ENCODE data around the gene ERGIC1. TPM values are rescaled to one million over a fixed set of nuclear protein-coding genes. Genes with fewer than 3 reads are reported as not detected.
"Not testable (repeated sequence)": the region's sequence is repeated elsewhere in the genome, so short reads cannot be mapped to it uniquely, and the experiment has no call there.

Gene ERGIC1
- total RNA-seq, 1 donor from 2014 or later: 105 TPM

DNA sequence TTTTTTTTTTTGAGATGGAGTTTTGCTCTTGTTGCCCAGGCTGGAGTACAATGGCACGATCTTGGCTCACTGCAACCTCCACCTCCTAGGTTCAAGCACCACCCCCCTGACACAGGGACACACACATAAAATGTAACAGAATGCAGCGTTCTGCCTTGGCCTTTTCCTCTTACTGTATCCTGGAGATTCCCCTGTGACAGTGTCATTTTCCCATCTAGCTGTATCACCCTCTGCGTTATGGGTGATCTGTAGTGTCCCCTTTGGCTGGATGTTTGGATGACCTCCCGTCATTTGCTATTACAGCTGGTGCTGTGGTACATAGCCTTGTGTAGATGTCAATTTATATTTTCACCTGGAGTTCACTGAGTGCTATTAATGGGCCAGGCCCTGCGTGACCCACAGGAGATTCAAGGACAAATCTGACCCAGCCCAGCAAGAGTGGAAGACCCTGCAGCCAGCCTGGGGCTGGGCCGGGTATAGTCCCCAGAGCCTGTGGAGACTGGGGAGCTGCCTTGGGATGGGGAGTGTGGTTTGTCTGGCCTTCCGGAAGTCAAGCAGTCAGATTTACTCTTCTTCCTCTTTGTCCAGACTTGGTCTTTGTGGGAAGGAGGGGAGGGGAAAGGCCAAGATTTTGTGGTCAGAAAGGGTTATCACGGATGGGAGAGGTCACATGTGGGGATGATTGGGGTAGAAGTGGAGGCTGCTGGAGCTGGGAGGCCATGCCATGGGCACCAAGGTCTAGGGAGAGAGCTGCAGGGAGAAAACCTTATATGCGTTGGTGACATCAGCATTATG, 43.6 kb downstream of the ERGIC1 start:
- DNase-seq (ENCODE audit: low read depth, low spot score): no peak

- DNase-seq (ENCODE audit: low read depth, low spot score): no peak
Observed at GRCh38 chr5:172878585-172878932, 44.5 kb downstream of the ERGIC1 start.

DNA sequence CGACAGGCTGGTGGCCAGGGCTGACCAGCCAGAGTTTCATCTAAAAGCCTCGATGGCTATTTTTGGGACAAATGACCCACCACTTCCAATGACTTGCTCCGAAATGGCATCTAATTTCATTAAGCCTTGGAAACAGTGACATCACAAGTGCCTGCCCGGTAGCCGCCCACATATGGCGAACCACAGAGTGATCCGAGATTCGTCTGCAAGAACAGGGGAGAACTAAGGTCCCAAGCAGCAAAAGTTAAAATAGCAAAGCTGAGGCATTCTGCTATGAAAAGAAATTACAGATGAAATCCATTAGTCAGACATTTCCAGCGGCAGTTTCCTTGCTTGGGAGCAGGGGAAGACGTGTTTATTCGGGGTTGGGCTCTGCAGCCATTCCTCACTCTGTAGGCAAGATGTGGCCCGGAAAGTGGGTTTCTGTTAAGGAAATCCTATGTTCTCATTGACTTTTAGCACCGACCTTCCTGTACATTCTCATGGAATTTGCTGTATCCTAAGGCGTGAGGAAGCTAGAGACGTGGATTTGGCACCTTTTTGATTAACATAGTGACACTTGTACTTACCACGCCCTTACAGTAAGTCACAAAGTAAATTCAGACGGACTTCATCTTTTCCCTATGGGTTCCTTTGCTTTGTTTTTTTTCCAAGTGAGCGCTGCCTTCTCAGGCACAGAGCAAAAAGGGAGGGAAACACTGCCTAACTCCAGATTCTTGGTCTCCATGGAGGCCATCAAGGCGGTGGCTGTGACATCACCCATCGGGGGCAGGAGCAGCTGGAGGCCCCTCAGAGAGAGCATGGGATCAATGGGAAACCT, 45.1 kb downstream of the ERGIC1 start:
- no peak for DNase-seq (ENCODE audit: low read depth, low spot score)

- DNase-seq (ENCODE audit: low read depth, low spot score): no peak
Observed at GRCh38 chr5:172881691-172882370, 47.8 kb downstream of the ERGIC1 start.

DNA sequence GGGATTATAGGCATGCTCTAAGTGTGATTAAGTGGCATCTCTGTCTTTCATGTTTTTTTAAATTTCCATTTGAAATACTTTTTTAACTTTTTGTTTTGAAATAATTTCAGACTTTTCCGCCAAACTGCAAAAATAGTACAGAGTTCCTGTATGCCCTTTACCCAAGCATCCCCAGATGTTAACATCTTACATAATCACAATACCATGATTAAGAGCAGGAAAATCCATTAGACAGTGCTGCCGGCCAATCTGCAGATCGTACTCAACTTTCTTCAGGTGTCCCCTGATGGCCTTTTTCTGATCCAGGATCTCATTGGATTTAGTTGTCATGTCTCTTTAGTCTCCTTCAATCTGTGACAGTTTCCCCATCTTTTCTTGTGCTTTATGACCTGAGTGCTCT, 49.0 kb downstream of the ERGIC1 start:
- DNase-seq (ENCODE audit: low read depth, low spot score): no peak

- no peak for DNase-seq (ENCODE audit: low read depth, low spot score)
Observed at GRCh38 chr5:172885597-172886340, 51.7 kb downstream of the ERGIC1 start.

DNA sequence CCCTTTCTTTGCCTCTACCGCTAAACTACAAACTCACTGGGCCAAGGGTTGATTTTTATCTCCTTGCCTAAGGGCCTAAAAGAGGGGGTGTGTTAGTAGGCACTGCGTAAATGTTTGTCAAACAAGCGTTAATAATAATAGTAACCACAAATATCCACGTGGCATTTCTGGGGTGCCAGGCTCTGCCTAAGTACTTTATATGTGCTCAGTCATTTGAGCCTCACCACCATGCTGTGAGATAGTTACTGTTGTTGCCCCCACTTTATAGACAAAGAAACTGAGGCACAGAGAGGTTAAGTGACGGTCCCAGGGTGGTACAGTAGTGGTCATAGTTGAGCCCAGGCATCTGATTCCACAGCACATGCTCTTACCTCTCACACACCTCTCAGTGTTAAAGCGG, 52.4 kb downstream of the ERGIC1 start:
- DNase-seq (ENCODE audit: low read depth, low spot score): no peak

DNA sequence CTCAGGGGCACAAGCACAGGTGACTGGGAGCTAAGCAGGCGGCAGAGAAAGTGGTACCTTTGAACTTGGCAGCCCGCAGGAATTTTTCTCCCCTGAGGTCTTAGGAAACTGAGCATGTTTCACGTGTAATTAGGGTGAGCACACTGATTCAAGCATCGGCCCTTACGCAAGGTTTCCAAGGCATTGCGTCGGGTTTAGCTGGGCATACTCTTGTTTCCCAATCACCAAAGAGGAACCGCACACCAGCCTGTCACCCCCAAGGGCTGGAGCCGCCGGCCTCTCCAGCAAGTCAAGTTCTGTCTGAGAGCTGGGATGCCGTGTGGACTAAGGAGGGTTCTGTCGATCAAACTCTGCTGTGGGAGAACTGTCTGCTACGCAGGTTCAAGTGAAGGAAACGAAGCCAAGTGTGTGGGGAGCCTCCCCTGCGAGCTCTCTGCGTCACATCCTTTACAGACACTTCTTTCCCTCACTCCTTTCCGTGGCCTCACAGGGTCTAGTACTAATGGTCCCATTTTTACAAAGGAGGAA, 53.0 kb downstream of the ERGIC1 start:
- DNase-seq (ENCODE audit: low read depth, low spot score): no peak

DNA sequence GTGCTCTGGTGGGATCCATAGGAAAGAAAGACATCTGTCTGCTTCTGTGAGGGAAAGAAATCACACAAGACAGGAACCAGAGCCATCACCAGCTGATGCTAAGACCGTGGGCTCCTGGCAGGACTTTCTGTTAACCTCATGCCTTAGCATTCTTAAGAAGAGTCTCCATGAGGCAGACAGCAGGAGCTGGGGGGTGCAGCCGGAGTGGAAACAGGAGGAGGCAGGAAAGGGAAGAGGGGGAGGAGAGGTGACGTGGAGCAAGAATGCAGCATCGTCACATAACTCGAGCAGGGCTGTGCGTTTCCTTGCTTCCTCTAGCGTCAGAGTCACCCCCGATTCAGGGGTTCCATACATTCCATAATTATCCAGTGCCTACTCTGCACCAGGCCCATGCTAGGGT, 53.6 kb downstream of the ERGIC1 start:
- DNase-seq (ENCODE audit: low read depth, low spot score): peak; percentile 86

DNA sequence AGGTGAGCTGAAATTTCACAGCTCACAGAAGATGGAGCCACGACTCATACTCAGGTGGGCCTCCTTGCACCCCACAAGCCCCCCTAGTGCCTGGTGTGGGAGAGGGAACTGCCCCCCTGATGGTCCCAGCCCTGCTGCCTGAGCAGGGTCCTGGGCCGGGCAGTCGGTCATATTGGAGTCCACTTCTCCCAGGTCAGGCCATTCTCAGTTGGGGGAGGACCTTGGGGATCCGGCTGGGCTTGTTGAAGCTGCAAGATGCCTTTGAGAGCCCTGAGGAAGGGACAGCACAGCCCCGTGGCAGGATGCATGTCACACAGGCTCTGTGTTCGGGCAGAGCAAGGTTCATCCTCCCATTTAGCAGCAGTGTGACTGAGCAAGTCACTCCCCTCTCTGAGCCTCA, 56.6 kb downstream of the ERGIC1 start:
- DNase-seq (ENCODE audit: low read depth, low spot score): no peak

DNA sequence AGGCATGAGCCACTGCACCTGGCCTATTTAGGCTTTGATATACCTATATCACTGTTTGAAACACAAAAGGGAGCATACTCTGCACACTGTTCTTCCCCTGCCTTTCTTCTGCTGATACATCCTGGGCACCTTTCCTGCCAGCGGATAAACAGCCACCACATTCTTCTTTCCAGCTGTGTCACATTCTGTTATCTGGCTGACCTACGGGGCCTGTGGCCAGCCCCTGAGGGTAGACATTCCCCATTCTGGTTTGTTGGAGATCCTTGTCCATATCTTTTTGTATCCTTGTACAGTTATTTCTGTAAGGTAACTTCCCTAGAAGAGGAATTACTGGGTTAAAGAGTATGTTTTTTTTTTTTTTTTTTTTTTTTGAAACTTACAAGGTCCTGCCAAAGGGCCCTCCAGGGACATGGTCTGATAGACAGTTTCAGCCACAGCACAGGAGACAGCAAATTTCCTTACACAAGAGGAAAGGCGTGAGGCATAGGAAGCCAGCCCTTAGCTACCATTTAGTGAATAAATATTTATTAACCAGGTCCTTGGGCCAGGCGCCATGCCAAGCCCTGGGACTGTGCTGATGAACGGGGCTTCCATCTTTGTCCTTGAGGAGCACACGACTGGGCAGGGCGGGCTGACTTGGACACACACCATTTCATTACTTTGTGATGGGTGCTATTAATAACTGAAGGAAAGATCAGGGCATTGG, 57.8 kb downstream of the ERGIC1 start:
- DNase-seq (ENCODE audit: low read depth, low spot score): no peak

DNA sequence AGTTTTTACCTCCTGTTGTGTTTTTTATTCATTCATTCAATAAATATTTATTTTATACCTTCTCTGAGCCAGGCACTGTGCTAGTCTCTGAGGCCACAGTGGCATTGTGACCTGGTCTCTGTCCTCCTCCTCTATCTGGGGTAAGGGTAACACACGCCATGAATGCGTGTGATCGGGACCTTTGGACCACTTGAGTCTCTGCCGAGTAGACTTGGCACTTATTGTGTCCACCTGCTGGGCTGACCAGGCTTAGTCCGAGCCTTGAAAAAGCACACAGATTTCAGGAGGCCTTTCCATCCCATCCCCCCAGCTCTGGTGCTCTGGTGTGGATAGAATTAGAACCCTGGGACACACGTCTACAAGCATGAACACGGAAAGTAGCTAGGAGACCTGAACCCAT, 58.7 kb downstream of the ERGIC1 start:
- no peak for DNase-seq (ENCODE audit: low read depth, low spot score)

- no peak for DNase-seq (ENCODE audit: low read depth, low spot score)
Observed at GRCh38 chr5:172894767-172895388, 60.8 kb downstream of the ERGIC1 start.

DNA sequence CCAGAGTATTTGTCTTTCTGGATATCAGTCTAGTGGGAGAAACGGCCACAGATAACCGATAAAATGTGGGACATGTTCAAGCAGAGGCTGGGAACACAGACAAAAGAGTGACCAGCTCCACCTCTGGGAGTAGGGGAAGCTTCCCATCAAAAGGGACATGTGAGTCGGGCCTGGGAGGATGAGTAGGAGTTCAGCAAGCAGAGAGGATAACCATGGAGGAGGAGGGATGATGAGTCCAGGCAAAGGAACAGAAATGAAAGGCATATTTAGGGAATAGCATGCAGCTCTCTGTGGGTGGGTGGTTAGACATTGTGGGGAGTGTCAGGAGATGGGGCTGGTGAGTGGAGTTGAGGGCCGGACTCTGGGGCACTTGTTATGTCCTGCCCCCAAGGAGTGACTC, 61.5 kb downstream of the ERGIC1 start:
- no peak for DNase-seq (ENCODE audit: low read depth, low spot score)

DNA sequence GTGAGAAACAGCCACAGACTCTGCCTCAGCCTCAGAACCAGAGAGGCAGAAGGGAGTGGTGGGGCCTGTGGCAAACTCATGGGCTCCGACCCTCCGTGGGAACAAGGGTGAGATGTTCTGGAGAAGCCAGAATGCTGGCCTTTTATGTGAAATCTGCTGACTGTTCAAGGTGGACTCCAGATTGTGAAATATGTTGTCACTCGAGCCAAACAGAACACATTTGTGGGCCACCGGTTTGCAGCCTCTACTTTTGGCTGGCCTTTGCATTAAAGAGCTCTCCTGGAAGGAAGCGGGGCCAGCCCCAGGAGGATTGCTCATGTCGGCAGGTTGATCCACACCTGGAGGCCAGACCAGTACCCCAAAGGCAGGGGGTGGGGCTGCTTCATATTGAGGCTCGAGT, 62.4 kb downstream of the ERGIC1 start:
- no peak for DNase-seq (ENCODE audit: low read depth, low spot score)

DNA sequence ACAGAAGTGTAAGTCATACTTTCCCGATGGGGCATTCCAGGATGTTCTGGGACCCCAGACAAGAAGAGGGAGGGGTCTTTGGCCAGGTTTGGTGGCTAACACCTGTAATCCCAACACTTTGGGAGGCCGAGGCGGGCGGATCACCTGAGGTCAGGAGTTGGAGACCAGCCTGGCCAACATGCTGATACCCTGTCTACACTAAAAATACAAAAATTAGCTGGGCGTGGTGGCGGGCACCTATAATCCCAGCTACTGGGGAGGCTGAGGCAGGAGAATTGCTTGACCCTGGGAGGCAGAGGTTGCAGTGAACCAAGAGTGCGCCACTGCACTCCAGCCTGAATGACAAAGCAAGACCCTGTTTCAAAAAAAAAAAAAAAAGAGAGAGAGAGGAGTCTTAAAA, 63.0 kb downstream of the ERGIC1 start:
- DNase-seq (ENCODE audit: low read depth, low spot score): not testable (repeated sequence)

DNA sequence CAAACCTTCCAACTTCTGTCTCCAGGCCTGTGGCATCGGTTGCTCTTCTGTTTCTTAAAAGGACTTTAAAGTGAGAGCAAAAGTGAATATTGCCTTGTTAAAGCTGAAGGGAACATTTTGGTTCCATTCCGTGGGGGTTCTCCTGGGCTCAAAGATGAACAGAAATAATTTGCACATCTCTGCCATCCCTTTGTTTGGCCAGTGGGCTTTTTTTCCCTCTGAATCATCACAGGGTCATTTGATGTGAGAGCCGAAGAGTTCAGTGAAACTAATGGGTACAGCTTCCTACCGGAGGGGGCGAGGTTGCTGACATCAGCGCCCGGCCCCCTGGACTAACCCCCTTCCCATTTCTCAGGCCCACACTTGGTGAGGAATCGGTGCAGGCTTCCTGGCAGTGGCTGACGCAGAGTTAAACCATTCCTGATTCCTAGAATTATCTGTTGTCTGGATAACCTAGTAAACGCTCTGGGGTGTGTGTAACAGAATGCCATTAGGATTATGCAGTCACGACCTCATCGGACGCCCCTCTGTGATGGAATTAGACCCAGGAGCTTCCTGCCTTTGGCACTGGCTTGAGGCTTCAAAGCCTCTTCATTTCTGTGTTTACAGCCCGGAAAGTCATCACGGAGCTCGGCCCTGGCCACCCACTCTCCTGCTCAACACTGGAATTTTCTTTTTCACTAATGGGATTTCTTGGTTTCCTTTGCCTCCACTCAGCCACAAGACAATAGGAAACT, 63.6 kb downstream of the ERGIC1 start:
- DNase-seq (ENCODE audit: low read depth, low spot score): peak; percentile 78

DNA sequence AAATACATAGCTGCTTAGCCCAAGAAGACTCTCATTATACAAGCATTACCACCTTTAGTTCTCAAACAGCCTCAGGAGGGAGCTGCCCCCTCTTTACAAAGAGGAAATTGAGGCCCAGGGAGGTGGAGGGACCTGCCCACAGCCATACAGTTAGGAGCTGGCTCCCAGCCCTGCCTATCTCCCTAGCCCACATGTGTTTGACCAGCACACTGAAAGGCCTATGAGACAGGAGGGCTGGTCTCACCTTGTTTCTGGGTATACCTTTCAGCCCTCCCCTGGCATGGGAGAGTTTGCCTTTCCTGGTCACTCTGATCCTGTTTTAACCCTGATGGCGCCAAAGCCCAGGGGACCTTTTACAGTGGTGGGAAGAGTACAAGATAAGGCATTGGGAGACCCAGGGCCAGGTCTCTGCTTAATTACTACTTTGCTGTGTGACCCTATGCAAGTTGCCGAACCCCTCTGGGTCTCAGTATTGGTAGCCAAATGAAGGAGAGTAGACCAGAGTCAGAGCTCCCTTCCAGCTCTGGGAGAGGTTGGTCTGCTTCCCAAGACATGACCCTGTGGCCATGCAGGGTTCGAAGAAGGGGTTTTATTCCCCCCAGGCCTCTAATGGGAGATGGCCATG, 64.3 kb downstream of the ERGIC1 start:
- no peak for DNase-seq (ENCODE audit: low read depth, low spot score)

- no peak for DNase-seq (ENCODE audit: low read depth, low spot score)
Observed at GRCh38 chr5:172898843-172899369, 64.9 kb downstream of the ERGIC1 start.
